GM12891 (cell line): Measurements from ENCODE around the gene LHX2.

Experiments used
- POLR2A ChIP-seq: IDR thresholded peaks from 2 replicates; pipeline ENCODE4 v1.6.1; 2011; ENCODE audit warnings: low read depth, low read length, control low read depth
- POLR2AphosphoS5 ChIP-seq: IDR thresholded peaks from 2 replicates; pipeline ENCODE4 v1.6.1; 2011; ENCODE audit warnings: low read depth, low read length, control low read depth
- TAF1 ChIP-seq: IDR thresholded peaks from 2 replicates; pipeline ENCODE4 v1.6.1; 2011; ENCODE audit warnings: low read depth, low read length, control low read depth

DNA sequence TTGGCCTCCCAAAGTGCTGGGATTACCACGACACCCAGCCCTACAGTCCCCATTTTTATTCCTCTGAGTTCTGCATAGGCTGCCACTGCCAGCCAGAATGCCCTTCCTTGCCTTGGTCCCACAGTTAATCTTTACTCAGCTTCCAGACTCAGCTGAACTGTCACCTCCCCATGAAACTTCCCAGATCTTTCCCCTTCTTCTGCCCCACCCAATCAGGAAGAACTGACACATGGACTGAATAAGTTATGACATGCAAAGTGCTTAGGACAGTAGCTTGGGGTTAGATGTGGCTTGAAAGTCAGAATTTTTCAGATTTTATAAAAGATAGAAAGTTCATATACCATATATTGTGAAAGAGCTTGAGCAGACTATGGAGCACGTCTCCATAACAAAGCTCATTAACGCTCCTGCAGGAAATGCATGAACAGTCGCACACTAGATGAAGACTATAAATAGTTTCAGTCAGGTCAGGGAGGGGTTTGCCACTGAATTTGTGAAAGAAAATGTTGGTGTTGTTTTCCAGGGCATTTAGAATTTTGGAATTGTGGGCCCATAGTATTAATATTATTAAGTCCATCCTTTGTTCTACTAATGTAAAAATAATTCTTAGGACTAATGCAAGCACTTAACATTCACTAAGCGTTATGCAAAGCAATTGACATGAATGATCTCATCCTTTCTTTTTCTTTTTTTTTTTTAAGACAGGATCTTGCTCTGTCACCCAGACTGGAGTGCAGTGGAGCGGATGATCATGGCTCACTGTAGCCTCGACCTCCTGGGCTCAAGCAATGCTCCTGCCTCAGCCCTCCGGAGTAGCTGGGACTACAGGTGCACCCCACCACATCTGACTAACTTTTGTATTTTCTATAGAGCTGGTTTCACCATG, 45.5 kb upstream of the LHX2 start:
- TF ChIP-seq POLR2AphosphoS5 = no peak
- no peak for TF ChIP-seq POLR2A
- TF ChIP-seq TAF1 = no peak
